ENCODE data around the gene PABPC1L.
A peak's percentile ranks its signal among the peaks of the same experiment; 100 is the strongest.

Gene PABPC1L

DNA sequence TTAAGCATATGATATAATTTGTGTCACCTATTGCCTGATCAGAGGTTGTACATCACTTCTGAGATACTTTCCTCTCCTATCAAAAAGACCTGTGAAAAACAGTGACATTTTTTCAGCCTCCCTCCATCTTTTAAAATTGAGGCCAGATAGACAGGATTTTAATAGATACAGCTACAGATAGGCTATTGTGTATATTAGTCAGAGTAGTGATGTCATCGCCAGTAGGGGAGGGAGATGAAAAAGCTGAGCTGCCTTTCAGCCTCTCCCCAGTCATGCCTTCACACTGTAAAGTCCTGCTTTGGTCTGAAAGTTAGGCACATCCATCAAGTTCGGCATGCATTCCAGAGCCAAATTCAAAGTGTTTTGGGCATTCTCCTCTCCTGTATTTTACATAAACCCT is 7.9 kb upstream of the PABPC1L start:
- DNase-seq: peak; percentile 47

DNA sequence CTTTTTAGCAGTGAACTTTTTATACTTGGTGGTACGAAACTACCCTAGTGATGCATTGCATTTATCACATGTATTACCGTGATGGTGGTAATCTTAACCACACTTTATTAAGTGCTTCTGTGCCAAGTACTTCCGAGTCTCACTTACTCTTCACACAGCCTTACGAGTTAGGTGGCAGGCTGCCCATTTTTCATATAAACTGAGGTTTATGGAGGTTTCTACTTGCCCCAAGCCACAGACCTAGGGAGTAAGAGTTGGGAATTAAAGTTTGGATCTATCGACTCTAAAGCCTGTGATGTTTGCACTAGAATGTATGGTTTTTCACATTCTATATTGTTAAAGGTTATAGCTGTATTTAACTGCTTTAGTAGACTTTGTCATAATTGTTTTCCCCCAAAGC is 5.5 kb upstream of the PABPC1L start:
- DNase-seq: no peak

DNA sequence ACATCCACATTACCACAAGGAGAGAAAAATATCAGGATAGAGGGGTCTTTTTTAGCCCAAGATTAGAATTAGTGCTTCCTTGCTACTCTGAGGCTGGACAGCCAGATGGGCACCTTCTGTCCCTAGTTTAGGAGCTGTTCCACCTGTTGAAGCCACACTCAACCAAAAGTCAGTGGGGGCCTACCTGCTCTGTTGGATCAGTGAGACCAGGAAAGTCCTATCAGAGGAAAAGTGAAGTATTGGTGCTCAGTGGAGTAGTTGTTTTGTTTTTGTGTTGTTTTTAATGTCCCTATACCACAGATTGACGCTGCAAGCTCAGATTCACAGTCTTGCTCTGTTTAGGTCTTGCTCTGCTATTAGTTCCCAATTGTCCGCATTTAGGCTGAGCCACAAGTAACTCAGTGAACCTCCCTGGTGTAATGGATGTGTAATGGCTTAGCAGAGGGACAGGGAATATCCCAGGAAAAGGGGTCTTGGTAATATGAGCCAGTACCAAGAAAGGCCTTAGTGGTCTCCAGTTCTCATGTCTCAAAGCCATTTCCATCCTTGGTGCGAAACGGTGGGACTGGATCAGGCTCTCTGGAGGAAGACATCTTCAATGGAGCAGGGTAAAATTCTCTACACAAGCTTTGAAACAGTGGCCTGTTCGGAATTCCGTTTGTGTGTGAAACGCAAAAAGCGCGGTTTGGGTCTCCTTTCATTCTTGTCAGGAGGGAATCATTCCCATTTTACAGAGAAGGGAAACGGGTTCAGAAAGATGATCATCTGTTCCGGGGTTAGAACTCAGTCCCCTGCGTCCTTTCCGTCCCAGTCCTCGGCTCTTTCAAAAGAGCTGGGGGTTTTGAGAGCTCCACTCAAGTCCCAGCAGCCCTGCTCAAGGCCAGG is 631 bp upstream of the PABPC1L start:
- no peak for DNase-seq

DNA sequence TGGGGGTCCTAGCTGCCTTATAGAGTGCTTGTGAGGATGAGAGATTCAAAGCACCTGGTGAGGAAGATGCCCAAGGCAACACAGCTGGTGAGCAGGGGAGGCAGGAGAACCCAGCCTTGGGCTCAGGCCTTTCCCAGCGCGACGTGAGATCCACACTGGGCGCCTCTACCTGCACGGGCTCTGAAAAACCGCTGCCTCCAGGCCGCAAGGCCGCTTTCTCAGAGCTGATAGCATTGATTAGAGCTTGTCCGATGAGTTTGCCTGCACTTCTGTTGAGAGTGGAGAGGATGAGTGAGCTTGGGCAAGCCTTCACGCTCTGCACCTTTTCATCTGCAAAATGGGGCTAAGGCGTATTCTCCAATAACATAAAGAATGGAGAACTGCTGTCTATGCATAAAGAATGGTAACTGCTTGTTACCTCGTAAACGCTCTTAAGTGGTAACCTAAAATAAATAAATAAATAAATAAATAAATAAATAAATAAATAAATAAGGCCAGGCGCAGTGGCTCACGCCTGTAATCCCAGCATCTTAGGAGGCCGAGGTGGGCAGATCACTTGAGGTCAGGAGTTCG is 916 bp downstream of the PABPC1L start:
- no peak for DNase-seq

- peak; percentile 31 for DNase-seq
Measured at GRCh38 chr20:44911264-44911921, 1.5 kb downstream of the PABPC1L start.

DNA sequence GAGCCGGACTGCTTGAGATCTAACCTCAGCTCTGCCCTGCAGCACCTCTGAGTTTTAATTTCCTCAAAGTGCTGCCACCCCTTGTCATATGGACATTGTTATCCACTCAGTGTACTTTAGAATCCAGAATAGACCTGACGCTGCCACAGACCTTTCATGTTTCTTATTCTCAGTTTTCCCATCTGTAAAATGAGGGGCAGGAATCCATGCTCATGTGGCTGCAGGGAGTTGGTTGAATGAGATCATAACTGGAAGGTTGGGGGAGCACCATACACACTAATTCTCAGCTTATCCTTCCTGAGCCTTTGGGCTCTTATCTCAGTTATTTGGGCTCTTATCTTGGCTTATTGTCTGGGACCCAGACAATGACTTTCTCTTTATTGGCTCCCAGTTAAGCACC is 2.3 kb downstream of the PABPC1L start:
- no peak for DNase-seq

GRCh38 chr20:44914924-44915323 is 5.1 kb downstream of the PABPC1L start:
- no peak for DNase-seq

GRCh38 chr20:44916586-44916985 is 6.7 kb downstream of the PABPC1L start:
- DNase-seq: no peak

DNA sequence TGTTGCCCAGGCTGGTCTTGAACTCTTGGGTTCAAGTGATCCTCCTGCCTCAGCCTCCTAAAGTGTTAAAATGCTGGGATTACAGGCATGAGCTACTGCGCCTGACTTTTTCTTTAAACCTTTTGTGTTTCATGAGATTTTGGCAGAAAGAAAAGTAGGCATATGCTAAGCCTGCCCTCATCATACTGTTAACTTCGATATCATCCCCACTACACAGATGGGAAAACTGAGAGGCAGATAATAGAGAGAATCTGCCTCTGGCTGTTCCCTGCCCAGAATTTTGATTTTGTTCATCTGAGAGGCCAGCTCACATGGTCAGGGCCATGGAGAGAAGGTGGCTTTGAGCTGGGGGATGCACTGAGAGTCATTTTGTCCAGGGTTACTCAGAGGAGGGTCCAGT is 7.5 kb downstream of the PABPC1L start:
- no peak for DNase-seq

GRCh38 chr20:44918342-44918741 is 8.5 kb downstream of the PABPC1L start:
- no peak for DNase-seq

DNA sequence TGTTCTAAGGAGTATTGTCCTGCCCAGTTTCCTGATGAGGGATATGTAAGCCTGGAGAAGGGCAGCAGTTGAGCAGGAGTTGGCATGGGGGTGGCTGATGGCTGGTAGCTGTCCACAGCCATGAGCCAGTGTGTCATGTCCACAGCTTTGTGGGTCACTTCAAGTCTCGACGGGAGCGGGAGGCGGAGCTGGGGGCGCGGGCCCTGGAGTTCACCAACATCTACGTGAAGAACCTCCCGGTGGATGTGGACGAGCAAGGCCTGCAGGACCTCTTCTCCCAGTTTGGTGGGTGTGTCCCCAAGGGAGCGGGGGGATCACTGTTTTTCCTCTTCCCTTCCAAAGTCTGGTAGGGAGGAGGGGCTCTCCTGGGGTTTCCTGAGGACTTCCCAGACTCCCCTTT is 8.9 kb downstream of the PABPC1L start:
- DNase-seq: no peak

DNA sequence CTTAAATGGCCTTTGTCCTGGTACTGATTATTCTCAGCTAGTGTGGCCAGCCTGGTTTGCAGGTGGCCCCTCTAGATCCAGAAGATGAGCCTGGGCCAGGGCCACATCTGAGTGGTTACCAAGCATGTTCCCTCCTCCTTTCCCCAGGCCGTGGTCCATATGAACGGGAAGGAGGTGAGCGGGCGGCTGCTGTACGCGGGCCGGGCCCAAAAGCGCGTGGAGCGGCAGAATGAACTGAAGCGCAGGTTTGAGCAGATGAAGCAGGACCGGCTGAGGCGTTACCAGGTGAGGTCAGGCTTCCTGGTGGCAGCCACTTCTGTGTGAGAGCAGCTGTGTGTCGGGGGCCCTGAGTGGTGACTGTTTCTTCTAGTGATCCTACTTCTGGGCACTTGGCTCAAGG is 11.6 kb downstream of the PABPC1L start:
- no peak for DNase-seq

DNA sequence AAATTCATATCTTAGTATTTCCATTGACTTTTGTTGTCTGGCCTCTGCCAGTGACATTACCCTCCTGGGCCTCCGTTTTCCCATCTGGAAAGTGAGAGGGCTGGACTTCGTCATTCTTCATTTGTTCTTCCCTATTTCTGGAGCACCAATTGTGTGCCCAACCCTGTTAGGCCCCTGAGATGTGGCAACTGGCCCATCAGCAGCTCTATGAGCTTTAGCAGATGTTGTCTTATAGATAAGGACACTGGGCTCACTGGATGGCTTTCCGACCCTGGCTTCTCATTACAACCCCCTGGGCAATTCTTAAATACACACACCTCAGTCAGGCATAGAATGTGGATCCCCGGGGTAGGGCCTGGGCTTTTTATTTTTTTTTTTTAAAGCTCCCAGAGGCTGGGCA is 14.7 kb downstream of the PABPC1L start:
- no peak for DNase-seq

DNA sequence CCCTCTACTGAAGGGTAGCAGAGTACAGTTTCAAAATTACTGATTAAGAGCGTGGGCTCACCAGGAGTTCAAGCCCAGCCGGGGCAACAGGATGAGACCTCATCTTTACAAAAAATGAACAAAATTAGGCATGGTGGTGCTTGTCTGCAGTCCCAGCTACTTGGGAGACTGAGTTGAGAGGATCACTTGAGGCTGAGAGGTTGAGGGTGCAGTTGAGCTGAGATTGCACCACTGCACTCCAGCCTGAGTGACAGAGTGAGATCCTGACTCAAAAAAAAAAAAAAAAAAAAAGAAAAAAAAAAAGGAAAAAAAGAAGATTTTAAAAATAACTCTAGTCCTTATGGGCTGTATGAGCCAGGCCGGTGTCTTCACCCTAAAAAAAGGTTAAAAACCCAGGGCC is 18.7 kb downstream of the PABPC1L start:
- DNase-seq: no peak

DNA sequence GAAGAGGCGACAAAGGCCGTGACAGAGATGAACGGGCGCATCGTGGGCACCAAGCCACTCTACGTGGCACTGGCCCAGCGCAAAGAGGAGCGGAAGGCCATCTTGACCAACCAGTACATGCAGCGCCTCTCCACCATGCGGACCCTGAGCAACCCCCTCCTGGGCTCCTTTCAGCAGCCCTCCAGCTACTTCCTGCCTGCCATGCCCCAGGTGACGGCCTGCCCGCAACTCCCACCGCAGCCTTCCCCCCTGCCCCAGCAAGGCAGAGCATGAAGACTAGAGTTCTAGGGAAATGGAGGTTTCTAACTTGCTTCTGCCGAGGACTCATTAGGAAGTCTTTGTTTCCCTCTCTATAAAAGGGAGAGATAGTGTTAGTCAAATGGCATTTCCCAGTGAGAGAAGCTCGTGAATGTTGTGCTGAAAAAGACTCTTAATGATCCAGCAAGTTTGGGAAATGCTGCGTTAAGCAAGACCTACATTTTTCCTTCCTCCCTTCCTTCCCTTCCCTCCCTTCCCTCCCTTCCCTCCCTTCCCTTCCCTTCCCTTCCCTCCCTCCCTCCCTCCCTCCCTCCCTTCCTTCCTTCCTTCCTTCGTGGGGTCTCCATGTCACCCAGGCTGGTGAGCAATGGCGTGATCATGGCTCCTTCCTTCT is 20.8 kb downstream of the PABPC1L start:
- no peak for DNase-seq

- no peak for DNase-seq
Measured at GRCh38 chr20:44931911-44932310, 22.1 kb downstream of the PABPC1L start.

DNA sequence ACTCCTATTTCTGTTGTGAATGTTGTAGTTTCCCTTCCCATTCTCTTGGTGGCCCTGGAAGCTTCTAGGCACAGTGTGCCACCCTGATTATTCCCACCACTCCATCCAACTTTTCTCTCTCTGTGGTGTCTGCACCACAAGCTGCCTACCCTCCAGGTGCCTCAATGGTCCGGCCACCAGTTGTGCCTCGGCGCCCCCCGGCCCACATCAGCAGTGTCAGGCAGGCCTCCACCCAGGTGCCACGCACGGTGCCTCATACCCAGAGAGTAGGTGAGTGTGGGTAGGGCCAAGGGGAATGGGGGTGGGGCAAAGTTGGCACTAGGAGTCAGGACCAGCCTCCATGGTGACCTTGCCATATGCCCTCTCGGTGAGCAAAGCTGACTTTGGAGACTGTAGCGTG is 23.1 kb downstream of the PABPC1L start:
- no peak for DNase-seq

GRCh38 chr20:44936510-44936909 is 26.6 kb downstream of the PABPC1L start:
- no peak for DNase-seq

GRCh38 chr20:44938637-44939036 is 28.8 kb downstream of the PABPC1L start:
- no peak for DNase-seq

- DNase-seq: no peak
Measured at GRCh38 chr20:44941120-44941691, 31.3 kb downstream of the PABPC1L start.

GRCh38 chr20:44942264-44942973 is 32.6 kb downstream of the PABPC1L start:
- DNase-seq: no peak

DNA sequence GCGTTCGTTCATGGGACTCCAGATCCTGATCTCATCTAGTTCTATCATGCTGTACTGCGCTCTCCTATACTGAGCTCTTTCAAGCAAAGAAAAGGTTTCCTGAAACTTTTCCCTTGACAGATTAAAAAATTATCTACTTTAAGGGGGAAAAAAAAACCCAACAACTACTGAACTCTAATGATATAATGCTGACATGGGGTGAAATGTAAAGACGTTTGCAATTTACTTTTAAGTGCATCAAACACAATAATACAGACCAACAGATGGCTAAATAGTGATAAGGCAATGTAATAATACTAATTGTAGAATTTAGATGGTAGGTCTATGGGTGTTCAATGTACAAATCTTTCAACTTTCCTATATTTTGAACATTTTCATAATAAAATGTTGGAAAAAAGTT is 34.0 kb downstream of the PABPC1L start:
- DNase-seq: no peak

DNA sequence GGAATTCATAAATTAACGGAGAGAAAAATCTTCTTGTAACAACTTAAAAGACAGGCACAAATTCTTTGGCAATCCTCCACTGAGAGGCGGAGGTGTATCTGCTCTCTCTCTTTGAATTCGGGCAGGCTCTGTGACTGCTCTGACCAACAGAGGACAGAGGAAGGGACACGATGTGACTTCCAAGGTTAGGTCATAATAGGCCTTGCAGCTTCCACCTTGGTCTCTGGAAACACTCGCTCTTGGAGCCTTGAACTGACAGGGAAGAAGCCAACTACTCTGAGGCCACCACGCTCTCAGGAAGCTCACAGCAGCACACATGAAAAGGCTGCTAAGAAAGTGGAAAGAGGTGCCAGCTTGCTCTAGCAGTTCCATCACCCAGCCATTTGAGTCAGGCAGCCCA is 35.4 kb downstream of the PABPC1L start:
- DNase-seq: no peak
